Vagina (tissue), 2 donors: ENCODE data around the gene KIAA1755.

ENCODE experiments used
- POLR2A ChIP-seq, 2 donors: fragments of 450-650 bp; IDR thresholded peaks; one replicate each; pipeline ENCODE4 v1.6.1; 2017; ENCODE audit warnings: antibody characterized with exemption in 2 of 2, mild to moderate bottlenecking in 2 of 2, moderate library complexity in 2 of 2
- POLR2AphosphoS5 ChIP-seq, 2 donors: sonication (generic); formaldehyde crosslinking; IDR thresholded peaks; one replicate each; pipeline ENCODE4 v1.9.0; 2017; ENCODE audit warnings: antibody characterized with exemption in 2 of 2, mild to moderate bottlenecking in 2 of 2, low read depth in 1 of 2; ENCODE audit not compliant: insufficient read depth in 1 of 2
- TF ChIP-seq, protein P1 (sequence below), 3 experiments: fragments of 450-650 bp in 2 of 3; fragments of 200-600 bp in 1 of 3; sonication (generic) in 1 of 3; IDR thresholded peaks; one replicate each; pipeline ENCODE4 v1.5.1; 2017 to 2019; ENCODE audit warnings: antibody characterized with exemption in 3 of 3, mild to moderate bottlenecking in 2 of 3, moderate library complexity in 2 of 3

DNA sequence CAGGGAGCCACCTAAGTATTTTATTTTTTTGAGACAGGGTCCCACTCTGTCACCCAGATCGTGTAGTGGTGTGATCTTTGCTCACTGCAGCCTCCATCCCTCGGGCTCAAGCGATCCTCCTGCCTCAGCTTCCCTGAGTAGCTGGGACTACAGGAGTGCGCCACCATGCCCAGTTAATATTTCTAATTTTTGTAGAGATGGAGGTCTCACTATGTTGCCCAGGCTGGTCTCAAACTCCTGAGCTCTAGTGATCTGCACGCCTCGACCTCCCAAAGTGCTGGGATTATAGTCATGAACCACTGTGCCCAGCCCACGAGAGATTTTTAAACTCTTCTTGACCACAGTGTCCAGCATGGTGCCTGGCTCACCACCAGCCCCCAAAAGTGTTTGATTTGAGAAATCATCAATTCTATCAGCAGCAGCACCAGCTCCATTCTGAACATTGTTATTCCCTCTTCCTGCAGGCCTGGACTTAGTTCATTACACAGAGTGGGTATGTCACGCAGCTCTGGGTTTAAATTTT lies 93.1 kb downstream of the KIAA1755 start:
- TF ChIP-seq, protein P1, sequence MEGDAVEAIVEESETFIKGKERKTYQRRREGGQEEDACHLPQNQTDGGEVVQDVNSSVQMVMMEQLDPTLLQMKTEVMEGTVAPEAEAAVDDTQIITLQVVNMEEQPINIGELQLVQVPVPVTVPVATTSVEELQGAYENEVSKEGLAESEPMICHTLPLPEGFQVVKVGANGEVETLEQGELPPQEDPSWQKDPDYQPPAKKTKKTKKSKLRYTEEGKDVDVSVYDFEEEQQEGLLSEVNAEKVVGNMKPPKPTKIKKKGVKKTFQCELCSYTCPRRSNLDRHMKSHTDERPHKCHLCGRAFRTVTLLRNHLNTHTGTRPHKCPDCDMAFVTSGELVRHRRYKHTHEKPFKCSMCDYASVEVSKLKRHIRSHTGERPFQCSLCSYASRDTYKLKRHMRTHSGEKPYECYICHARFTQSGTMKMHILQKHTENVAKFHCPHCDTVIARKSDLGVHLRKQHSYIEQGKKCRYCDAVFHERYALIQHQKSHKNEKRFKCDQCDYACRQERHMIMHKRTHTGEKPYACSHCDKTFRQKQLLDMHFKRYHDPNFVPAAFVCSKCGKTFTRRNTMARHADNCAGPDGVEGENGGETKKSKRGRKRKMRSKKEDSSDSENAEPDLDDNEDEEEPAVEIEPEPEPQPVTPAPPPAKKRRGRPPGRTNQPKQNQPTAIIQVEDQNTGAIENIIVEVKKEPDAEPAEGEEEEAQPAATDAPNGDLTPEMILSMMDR (IDR thresholded peaks at IDR 0.05): no peak
- TF ChIP-seq POLR2AphosphoS5 (IDR thresholded peaks at IDR 0.05; ENCODE audit: insufficient read depth in 1 of 2, low read depth in 1 of 2) (no peak), POLR2A (IDR thresholded peaks at IDR 0.05) (no peak)
